Measurements from ENCODE around the gene PSME4. TPM values are rescaled to one million over a fixed set of nuclear protein-coding genes. Genes with fewer than 3 reads are reported as not detected.
A peak's percentile ranks its signal among the peaks of the same experiment; 100 is the strongest.
"Not testable (repeated sequence)": the region's sequence is repeated elsewhere in the genome, so short reads cannot be mapped to it uniquely, and the experiment has no call there.

Gene PSME4
- polyA plus RNA-seq, 4 donors: 39.2 to 66.6 (median 64.1) TPM

DNA sequence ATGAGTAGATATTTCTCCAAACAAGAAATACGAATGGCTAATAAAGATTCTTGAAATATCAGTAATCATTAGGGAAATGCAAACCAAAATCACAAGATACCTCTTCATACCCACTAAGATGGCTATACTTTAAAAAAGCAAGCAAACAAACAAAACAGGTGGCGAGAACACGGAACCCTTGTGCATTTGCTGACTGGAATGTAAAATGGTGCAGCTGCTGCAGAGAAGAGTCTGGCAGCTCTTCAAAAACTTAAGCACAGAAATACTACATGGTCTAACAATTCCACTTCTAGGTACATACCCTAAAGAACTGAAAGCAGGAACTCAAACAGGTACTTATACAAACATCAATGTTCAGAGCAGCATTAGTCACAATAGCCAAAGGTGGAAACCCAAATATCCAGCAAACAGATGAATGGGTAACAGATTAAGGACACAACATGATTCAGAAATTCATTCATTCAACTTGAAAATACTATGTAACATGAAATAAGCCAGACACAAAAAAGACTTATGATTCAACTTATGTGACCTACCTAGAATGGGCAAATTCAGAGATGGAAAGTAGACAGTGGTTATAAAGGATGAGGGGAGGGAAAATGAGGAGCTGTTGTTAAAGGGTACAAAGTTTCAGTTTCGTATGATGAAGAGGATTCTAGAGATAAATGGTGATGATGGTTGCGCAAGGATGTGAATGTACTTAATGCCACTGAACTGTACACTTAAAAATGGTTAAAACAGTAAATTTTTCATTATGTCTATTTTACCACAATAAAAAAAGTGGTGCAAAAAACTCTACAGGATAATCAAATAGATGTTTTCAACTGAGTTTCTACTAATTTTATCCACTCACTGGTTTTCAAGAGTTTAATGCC lies 84.2 kb downstream of the PSME4 start:
- no peak for DNase-seq (ENCODE audit: low read depth in 4 of 4, low spot score in 3 of 4)

DNA sequence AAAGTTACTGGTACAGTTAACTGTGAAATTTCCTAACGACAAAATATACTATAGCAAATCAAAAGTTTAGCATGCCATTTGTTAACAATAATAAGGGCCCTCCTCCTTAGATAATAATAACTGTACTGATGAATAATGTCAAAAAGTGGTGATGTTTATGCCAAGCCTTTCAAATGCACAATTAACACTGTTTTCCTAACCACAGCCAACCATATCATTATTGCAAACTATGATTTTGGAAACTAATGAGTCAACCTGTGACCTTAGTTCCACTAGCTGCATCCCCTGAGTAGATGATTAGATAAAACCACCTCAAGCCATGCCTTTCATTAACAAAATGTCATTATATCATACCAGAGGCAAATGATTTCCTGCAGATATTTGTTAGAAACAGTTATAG lies 85.9 kb downstream of the PSME4 start:
- no peak for DNase-seq (ENCODE audit: low read depth in 4 of 4, low spot score in 3 of 4)

DNA sequence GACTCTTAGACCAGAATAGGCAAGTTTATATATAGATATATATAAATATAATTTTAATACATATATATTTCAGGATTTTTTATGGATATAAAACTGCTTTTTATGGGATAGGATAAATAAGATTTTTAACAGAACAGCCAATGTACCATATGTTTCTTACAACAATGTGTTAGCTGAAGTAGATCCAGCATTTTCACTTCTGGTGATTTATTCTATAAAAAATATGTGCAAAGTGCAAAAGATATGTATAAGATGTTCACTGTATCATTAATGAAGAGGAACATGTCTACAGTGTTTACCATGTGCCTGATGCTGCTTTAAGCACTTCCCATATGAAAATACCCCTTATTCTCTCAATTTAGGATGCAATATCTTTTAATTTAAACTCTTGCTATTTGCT lies 88.8 kb downstream of the PSME4 start:
- no peak for DNase-seq (ENCODE audit: low read depth in 4 of 4, low spot score in 3 of 4)

DNA sequence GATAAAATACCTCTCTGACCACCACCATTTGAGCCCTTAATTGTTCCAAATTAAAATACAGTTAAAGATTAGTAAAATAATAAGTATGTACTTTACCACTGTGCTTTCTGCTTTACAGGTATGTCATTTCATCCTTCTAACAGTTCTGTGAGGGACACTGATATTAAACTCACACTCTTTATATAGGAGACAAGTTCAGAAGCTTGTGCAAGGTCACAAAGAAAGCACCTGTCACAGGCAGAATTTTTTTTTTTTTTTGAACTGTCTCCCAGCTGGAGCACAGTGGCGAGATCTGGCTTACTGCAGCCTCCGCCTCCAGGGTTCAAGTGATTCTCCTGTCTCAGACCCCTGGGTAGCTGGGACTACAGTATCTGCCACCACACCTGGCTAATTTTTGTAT lies 89.4 kb downstream of the PSME4 start:
- DNase-seq (ENCODE audit: low read depth in 4 of 4, low spot score in 3 of 4): no peak

DNA sequence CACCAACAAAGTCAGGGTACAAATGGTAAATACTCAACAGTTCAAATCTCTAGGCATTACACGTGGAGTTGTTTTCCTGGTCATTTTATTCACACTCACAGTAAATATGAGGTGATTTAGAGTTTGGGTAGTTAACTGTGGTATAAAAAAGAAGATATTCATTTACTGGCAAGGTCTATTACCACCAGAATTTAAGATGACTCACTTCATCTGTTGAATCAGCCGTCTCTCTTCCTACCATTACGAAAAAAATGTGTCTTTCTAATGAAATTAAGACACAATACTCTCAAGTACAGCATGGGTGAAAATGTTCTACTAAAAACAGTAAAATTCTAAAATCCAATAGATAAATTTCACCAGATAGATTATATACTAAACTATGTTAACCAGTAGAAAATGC lies 90.0 kb downstream of the PSME4 start:
- no peak for DNase-seq (ENCODE audit: low read depth in 4 of 4, low spot score in 3 of 4)

DNA sequence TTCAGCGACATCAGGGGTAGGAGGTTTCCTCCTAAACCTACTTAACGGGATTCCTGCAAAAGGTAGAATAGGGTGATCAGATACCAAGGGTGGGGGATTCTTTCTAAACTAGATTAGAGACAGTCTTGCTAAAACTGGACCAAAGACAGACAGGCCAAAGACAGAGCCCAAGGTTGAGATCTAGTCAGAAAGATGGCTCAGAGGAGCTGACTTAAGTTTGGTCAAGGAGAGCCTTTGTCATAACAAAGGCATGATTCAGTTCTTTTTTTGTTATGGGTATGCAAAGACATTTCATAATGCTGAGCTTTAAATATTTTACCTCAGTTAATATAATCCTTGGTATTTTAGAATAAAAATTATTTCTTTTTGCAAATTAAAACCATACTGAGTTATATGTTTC lies 93.2 kb downstream of the PSME4 start:
- no peak for DNase-seq (ENCODE audit: low read depth in 4 of 4, low spot score in 3 of 4)

DNA sequence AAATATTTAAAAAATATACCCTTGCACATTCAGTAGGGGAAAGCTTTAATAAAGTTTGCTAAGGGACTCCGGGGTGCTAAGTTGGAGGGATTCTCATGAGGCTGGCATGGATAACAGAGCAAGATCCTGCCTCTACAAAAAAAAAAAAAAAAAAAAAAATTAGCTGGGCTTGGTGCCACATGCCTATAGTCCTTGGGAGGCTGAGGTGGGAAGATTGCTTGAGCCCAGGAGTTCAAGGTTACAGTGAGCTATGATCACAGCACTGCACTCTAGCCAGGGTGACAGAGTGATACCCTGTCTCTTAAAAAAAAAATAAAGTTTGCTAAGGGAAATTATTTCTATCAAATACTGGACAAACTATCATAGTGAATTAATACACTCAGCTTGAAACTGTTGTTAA lies 93.7 kb downstream of the PSME4 start:
- DNase-seq (ENCODE audit: low read depth in 4 of 4, low spot score in 3 of 4): no peak

DNA sequence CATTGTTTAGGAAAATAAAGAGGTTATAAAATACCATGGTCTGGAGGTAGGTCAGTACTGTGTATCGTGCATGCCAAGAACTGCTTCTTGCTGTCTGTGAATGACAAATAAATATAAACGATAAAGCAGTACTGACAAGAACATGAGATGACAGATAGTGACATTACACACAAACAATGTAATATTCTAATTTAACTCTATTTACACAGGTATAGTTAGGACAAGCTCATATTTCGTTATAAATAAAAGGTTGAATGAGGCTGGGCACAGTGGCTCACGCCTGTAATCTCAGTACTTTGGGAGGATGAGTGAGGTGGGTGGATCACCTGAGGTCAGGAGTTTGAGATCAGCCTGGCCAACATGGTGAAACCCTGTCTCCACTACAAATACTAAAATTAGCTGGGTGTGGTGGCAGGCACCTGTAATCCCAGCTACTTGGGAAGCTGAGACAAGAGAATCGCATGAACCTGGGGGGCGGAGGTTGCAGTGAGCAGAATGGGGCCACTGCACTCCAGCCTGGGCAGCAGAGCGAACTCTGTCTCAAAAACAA lies 96.3 kb downstream of the PSME4 start:
- DNase-seq (ENCODE audit: low read depth in 4 of 4, low spot score in 3 of 4): no peak

DNA sequence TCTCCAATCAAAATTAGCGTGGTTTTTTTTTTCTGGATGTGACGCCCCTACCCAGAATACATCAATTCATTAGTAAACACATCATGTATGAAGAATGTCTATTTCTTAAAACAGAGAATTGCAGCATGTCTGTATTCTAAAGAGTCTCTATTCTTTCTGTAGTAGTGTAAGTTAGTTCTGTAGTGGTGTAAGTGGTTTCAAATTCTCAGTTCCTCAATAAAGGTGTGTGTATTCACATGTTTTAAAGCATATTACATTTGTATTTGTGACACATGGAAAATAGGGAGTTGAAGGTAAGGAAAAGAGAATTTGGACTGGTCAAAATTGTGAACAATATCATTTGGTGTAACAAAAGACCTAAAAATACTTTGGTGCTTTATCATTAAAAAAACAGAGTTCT lies 103.0 kb downstream of the PSME4 start:
- no peak for DNase-seq (ENCODE audit: low read depth in 4 of 4, low spot score in 3 of 4)

DNA sequence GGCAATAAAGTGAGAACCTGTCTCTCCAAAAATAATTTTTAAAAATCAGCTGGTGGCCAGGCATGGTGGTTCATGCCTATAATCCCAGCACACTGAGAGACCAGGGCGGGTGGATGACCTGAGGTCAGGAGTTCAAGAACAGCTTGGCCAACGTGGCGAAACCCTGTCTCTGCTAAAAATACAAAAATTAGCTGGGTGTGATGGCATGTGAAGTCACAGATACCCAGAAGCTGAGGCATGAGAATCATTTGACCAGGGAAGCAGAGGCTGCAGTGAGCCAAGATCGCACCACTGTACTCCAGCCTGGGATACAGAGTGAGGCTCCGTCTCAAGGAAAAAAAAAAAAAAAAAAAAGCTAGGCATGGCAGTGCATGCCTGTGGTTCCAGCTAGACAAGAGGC lies 103.6 kb downstream of the PSME4 start:
- DNase-seq (ENCODE audit: low read depth in 4 of 4, low spot score in 3 of 4): no peak

DNA sequence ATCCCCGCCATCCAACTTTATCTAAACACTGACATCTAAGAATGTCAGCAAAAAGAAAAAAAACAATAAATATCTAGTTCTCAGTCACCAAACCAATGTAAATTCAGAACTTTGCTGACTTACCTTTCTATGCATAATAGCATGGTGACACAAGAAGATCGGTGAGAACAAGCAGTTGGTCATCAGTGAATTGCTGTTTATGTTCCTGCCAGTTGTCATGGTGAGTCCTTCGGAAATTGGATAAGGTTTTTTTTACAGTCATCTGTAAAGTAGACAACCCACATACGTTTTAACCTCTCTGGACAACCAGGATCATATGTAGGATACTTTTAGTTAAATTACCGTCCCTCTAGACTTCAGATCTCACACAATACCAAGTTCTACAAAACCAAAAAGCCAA lies 104.8 kb downstream of the PSME4 start:
- no peak for DNase-seq (ENCODE audit: low read depth in 4 of 4, low spot score in 3 of 4)

DNA sequence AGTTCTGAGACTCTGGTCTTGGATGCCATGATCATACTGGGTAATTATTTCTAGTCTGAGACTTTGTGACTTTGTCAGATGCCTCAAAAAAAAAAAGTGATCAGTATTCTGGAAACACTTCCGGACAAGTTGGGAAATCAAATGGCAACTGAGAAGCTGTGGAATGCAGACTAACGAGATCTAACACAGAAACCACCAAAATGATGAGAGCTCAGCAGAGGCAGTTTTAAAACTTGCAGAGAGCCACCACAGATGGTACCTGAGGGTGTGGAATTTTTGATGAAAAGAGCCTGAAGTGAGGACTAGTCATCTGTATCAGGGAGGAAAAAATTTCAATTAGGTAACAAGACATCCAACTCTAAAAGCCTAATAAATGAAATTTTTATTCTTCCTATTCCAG lies 105.5 kb downstream of the PSME4 start:
- no peak for DNase-seq (ENCODE audit: low read depth in 4 of 4, low spot score in 3 of 4)

DNA sequence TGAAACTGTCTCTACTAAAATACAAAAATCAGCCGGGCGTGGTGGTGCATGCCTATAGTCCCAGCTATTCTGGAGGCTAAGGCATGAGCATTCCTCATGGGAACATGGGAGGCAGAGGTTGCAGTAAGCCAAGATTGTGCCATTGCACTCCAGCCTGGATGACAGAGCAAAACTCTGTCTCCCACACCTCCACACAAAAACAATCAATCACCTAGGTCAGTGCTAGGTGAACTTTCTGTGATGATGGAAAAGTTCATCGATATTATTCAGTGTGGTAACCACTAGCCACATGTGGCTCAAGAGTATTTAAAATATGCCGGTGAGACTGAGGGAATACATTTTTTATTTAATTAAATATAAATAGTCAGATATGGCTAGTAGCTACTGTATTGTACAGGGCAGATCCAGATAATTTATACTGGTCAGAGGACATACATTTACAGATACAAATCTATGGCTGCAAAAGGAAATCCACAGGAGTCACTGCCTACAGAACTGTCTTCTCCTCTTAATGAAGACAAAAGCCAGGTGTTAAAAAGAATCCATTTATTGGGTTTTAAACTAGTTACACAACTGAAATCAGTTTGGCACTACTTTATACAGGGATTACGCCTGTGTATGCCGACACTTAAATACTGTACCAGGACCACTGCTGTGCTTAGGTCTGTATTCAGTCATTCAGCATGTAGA lies 107.1 kb downstream of the PSME4 start:
- no peak for DNase-seq (ENCODE audit: low read depth in 4 of 4, low spot score in 3 of 4)

DNA sequence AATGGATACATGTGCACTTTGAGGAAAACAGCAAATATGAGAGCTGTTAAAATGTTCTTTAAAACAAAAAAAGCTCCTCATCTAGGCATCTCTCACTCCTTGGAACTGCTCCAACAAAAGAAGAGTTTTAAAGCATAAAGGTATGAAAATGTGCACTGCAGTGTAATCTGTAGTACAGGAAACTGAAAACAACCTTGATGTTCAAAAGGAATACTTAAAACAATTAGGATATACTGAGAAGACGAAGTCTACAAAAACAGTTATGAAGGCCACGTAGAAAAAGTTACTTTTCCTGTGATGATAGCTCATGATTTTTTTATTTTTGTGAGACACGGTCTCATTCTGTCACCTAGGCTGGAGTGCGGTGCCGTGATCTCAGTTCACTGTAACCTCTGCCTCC lies 109.0 kb downstream of the PSME4 start:
- no peak for DNase-seq (ENCODE audit: low read depth in 4 of 4, low spot score in 3 of 4)

DNA sequence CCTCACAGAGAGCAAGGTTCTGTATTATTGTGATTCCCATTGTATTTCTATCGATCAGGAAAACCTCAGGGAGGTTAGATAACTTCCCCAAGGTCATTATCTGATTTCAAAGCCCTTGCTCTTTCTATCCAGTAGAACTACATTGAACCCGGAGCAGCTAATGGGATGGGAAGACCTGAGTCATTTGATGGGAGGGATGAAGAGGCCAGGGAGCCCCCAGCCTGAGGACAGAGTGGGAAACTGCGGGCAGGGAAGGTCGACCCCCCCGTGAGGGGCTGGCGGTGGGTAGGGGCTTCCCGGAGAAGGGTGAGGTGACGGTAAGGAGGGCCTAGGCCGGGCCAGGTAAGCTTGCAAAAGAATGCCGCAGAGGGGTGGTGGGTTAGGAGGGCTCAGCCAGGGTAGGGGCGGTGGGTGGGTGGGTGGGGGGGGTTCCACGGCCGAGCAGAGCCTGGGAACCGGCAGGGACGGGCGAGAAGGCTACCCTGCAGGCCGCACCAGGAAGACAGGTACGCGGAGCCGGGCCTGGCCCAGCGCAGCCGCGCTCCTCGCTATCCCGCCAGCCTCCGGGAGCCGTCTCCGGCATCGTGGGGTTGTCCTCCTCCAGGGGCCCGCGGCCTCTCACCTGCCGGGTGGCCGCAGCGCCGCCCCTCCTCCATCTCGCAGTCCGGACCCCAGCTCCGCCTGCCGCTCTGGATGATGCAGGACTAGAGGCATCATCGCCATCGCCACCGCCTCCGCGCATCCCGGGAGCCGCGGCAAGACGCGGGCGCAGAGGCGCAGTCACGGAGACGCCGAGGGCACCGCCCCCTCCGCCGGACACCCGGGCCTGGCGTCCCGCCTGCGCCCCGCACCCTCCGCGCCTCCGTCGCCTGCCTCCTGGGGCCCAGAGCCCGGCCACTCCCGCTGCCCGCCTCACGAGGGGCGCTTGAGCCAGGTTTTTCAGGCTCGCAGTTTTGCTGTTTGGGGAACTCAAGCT lies 111.3 kb downstream of the PSME4 start, which contains the start of gene GPR75:
Gene GPR75 (minus strand): TSS at position 762 of the 976 bp plus-strand sequence. CDS start 5,211 bp downstream, outside the sequence.
- peak in 3 of 4 donors; percentile 3 to 18 (median 5) for DNase-seq (ENCODE audit: low read depth in 4 of 4, low spot score in 3 of 4)

DNA sequence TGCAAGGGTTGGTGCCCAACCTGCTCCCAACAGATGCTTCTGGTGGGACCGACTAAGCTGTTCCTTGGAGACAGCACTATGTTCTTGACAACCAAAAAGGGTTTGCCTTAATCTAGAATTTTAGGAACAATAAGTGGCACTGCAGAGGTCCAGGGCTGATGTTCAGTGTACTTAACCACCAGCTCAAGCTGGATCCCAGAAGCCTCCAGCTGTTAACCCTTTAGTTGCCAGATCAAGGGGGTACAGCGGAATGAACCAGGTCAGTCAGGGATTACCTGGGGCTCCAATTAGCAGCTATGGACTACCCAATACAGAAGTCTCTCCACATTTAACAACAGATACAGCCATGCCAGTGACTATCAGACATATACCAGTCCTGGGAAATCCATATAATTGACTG lies 114.5 kb downstream of the PSME4 start:
- DNase-seq (ENCODE audit: low read depth in 4 of 4, low spot score in 3 of 4): no peak

DNA sequence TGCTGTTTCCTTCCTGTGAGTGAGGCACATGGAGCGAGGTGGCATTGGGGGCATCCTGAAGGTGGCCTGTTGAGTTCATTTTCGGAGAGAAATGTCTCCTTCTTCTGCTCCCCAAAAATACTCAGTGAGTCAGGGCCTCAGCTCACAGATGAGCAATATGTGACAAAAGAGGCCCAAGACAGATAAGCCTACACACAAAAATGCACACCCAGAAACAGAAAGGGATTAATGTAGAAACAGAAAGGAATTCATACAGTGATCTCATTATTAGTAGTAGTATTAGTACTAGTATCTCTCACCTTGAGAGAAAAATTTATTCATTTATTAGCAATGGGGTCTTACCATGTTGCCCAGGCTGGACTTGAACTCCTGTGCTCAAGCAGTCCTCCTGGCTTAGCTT lies 116.1 kb downstream of the PSME4 start:
- DNase-seq (ENCODE audit: low read depth in 4 of 4, low spot score in 3 of 4): no peak

DNA sequence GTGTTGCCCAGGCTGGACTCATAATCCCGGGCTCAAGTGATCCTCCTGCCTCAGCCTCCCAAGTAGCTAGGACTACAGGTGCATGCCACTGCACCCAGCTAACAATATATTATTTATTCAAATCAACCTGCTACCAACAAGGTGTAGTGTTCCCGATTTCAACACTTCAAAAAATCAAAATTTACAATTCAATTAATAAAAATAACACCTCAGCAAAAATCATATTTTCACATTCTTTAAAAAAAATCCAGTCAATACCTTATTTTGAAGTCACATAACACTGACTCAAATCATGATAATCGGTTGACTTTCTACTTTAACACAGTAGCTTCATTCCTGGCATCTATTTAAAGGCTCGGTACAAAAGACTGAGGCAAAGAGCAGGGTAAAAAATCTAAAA lies 118.3 kb downstream of the PSME4 start:
- no peak for DNase-seq (ENCODE audit: low read depth in 4 of 4, low spot score in 3 of 4)

DNA sequence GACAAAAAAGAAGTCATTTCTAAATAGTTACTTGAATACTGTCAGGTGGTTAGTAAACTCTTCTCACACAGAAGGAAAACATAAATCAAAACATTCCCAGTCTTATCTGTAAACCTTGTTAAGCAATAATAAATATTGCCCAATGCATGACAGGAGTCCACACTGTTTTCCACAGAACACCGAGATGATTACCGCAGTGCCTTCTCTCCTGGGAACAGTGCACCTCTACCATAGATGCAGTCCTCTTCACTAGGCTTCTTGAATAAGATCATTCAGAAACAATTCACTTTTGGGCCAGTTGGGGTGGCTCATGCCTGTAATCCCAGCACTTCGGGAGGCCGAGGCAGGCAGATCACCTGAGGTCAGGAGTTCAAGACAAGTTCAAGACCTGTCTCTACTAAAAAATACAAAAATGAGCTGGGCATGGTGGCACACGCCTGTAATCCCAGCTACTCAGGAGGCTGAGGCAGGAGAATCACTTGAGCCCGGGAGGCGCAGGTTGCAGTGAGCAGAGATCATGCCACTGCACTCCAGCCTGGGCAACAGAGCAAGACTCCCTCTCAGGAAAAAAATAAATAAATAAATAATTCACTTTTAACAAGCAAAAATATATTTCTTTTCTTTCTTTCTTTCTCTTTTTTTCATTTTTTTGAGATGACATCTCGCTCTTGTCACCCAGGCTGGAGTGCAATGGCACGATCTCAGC lies 119.6 kb downstream of the PSME4 start:
- not testable (repeated sequence) for DNase-seq (ENCODE audit: low read depth in 4 of 4, low spot score in 3 of 4)

DNA sequence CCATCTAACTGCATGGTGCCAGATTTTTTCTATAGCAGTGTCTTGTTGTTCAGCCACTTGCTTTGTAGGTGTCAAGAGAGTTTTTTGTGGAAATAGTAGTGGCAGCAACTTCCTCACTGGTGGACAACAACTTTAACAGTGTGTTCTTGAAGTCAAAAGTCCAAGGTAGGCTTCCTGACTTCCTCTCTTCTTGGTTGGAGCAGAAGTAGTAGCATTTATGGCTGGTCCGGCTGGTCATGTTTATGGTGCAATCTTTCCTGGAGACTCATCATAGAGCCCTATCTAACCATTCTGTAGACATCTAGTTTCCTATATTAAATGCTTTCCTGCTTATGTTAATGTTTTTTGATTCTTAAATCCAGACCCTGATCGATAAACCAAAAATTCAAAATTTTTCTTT lies 122.7 kb downstream of the PSME4 start:
- DNase-seq (ENCODE audit: low read depth in 4 of 4, low spot score in 3 of 4): no peak
